Osteocyte (in vitro differentiated cells): ENCODE results near the gene QRICH1. TPM values are rescaled to one million over a fixed set of nuclear protein-coding genes. Genes with fewer than 3 reads are reported as not detected.

Experiments used
- DNase-seq: peaks from one replicate; pipeline ENCODE4 v3.0.0; 2021; ENCODE audit warnings: mixed read lengths; ENCODE audit not compliant: unreplicated experiment; ENCODE audit errors: extremely low spot score
- H3K27ac Mint-ChIP-seq: one replicate; pipeline ENCODE4 v1.8.0; 2021; ENCODE audit warnings: mild to moderate bottlenecking, mixed read lengths; ENCODE audit not compliant: unreplicated experiment
- H3K27me3 Mint-ChIP-seq: one replicate; pipeline ENCODE4 v1.8.0; 2021; ENCODE audit warnings: mixed read lengths; ENCODE audit not compliant: unreplicated experiment
- H3K36me3 Mint-ChIP-seq: one replicate; pipeline ENCODE4 v1.8.0; 2021; ENCODE audit warnings: mixed read lengths; ENCODE audit not compliant: unreplicated experiment
- H3K4me1 Mint-ChIP-seq: one replicate; pipeline ENCODE4 v1.8.0; 2021; ENCODE audit warnings: mixed read lengths; ENCODE audit not compliant: unreplicated experiment
- H3K4me3 Mint-ChIP-seq: one replicate; pipeline ENCODE4 v1.8.0; 2021; ENCODE audit warnings: mild to moderate bottlenecking, moderate library complexity, mixed read lengths; ENCODE audit not compliant: unreplicated experiment
- H3K9me3 Mint-ChIP-seq: one replicate; pipeline ENCODE4 v1.8.0; 2021; ENCODE audit warnings: mixed read lengths; ENCODE audit not compliant: unreplicated experiment
- total RNA-seq: library from RNA; stranded (reverse); gene quantifications from 2 replicates; pipeline ENCODE4 v1.2.1, GENCODE V29; 2021
- TF ChIP-seq, protein P1 (sequence below): fragments of 200-600 bp; sonication (generic); IDR thresholded peaks from 2 replicates; pipeline ENCODE4 v1.5.0; 2021; ENCODE audit warnings: antibody characterized with exemption, mild to moderate bottlenecking, moderate library complexity

Gene QRICH1
- total RNA-seq, 1 donor from 2014 or later = 104 TPM

DNA sequence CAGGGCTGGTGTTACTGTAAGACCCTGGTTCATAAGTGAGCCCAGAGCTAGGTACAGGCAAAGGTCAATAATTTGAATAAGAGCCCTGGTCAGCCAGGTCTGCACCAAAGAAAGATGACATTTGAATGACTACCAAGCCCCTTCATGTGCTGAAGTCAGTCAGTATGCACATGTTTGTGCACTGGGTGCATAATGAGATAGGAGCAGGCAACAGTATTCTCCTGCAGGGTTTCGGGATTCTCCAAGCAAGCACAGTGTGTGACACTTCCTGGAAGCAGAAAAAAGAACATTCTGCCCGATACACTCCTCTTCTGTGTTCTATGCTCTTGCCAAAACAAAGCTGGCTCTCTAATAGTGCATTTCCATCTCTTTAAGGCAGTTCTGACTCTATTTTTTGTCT lies 59.2 kb downstream of the QRICH1 start:
- Mint-ChIP-seq H3K36me3 (peaks cover 23% of the 10 kb centered on the region), H3K27me3 (no peaks in the 10 kb centered on the region), H3K4me1 (peaks cover 4% of the 10 kb centered on the region), H3K4me3 (no peak overlapping the region), H3K27ac (no peak overlapping the region), H3K9me3 (no peaks in the 10 kb centered on the region)
- TF ChIP-seq, protein P1, sequence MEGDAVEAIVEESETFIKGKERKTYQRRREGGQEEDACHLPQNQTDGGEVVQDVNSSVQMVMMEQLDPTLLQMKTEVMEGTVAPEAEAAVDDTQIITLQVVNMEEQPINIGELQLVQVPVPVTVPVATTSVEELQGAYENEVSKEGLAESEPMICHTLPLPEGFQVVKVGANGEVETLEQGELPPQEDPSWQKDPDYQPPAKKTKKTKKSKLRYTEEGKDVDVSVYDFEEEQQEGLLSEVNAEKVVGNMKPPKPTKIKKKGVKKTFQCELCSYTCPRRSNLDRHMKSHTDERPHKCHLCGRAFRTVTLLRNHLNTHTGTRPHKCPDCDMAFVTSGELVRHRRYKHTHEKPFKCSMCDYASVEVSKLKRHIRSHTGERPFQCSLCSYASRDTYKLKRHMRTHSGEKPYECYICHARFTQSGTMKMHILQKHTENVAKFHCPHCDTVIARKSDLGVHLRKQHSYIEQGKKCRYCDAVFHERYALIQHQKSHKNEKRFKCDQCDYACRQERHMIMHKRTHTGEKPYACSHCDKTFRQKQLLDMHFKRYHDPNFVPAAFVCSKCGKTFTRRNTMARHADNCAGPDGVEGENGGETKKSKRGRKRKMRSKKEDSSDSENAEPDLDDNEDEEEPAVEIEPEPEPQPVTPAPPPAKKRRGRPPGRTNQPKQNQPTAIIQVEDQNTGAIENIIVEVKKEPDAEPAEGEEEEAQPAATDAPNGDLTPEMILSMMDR = no peak
- no peak for DNase-seq

DNA sequence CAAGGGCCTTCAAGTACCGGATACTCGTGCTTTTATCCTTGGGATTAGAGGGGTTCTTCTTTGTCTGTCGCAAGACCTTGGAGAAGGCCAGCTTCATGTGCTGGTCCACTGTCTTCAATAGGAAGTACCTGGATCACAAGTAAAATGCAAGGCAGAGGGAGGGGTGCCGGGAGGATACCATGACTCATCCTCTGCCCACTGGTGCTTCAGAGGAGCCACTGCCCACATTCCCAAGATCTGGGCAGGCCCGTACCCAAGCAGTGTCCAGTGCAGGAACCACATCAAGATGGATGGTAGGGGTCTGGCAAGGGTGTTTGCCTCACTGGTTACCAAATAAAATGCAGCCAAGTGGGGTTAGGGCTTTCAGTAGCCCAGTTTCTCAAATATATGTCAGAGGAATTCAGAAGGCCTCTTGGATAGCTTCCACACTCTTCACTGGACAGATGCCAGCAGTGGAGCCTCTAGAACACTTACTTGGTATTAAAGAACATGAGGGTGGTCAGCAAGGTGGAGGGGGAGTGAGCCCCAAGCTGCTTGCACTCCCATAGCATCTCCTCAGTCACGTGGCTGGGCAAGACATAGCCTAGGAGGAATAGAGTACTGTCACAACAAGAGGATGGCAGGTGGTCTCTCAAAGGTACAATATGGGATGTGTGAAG lies 61.1 kb downstream of the QRICH1 start:
- Mint-ChIP-seq H3K27ac (peak overlapping the region; percentile 18), H3K4me3 (no peak overlapping the region), H3K27me3 (no peaks in the 10 kb centered on the region), H3K4me1 (peaks cover 16% of the 10 kb centered on the region), H3K9me3 (no peaks in the 10 kb centered on the region), H3K36me3 (peaks cover 23% of the 10 kb centered on the region)
- DNase-seq = no peak
- TF ChIP-seq, protein P1 = no peak

DNA sequence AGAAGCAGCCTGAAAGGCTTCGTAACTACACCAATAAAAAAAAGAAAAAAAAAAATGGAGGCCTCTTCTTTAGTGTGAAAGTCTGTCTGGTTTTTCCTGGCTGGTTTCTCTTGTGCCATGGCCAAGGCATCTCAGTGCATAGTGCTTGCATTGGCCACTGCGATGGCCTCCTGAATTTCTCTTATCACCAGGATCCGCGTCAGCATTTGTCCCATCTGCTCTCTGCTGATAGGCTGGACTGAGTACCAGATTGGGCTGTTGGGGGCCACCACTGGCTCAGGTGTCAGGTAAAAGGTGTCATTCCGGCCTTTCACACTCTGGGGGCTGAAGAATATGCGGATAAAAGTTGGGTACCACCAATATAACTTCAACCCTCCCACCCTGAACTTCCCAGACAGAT lies 63.5 kb downstream of the QRICH1 start:
- no peaks in the 10 kb centered on the region for H3K9me3 Mint-ChIP-seq
- no peak overlapping the region for H3K4me3 Mint-ChIP-seq
- H3K27ac Mint-ChIP-seq = peak overlapping the region; percentile 23
- DNase-seq = no peak
- TF ChIP-seq, protein P1 = no peak
- H3K36me3 Mint-ChIP-seq = peaks cover 22% of the 10 kb centered on the region
- peaks cover 20% of the 10 kb centered on the region for H3K4me1 Mint-ChIP-seq
- H3K27me3 Mint-ChIP-seq = no peaks in the 10 kb centered on the region

DNA sequence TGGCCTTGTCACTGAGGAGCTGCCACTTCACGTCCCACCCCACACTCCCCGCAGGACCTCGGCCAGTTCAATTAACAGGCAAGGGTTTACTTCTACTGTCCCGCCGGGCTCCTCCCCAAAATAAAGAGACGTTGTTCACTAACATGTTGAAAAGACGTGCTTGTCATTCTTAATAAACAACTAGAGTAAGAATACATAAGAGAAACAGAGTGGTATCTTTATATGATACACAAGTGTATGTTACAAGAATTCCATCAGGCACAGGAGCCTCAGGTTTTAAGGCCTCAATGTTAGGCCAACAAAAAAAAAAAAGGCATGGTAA lies 64.3 kb downstream of the QRICH1 start:
- TF ChIP-seq, protein P1 = no peak
- Mint-ChIP-seq H3K36me3 (peaks cover 23% of the 10 kb centered on the region), H3K9me3 (no peaks in the 10 kb centered on the region), H3K4me3 (peak overlapping the region; percentile 92), H3K27me3 (no peaks in the 10 kb centered on the region), H3K27ac (peak overlapping the region; percentile 95), H3K4me1 (peaks cover 20% of the 10 kb centered on the region)
- DNase-seq = no peak

DNA sequence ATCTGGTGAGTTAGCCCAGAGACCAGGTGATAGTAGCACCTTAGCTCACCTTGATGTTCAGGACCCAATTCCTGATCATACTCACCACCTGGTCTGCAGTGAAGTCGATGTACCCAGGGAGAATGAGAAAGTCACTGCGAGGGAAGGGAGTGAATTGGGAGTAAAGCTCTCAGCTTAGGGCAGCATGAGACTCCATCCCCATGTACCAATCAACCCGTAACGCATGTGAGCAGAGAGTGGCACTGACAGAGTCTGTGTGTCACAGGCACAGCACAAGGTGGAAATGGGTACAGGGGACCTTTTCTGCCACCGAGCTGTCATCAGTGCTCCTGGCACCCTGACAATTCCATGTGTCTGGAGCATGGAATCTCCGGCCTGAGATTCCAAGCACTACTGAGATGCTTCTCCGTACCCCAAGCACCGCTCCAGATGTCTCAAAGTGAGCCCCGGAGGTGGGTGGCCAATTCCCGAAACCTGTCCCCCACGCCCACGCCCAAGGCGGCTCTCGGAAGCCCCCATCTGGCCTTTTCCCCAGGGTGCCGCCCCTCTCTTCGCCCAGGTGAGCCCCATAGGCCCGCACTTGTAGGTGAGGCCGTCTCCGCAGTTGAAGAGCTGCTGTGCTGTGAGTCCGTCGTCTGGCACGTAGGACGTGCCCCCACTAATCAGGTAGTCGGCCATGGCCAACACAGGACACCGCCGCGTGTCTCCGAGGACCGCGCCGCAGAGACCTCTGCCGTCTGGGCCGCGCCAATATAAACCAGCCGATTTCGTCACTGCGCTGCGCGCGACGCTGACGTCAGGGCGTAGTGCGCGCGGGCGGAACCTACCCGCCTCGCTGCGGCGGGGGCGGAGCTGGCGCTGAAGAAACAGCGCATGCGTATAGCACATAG lies 65.0 kb downstream of the QRICH1 start, which contains the start of gene IMPDH2:
Gene IMPDH2 (minus strand): TSS at position 726 of the 890 bp plus-strand sequence. CDS start 48 bp downstream, at position 678.
- Mint-ChIP-seq H3K4me1 (peaks cover 20% of the 10 kb centered on the region), H3K36me3 (peaks cover 28% of the 10 kb centered on the region), H3K4me3 (peak within 1 kb of the TSS; percentile 92), H3K27me3 (no peaks in the 10 kb centered on the region), H3K9me3 (no peaks in the 10 kb centered on the region), H3K27ac (peak within 1 kb of the TSS; percentile 95)
- DNase-seq = peak; percentile 97
- TF ChIP-seq, protein P1 = no peak
